GM12878 (cell line): Measurements from ENCODE around the gene DNAAF8. TPM values are rescaled to one million over a fixed set of nuclear protein-coding genes. Genes with fewer than 3 reads are reported as not detected.

ENCODE experiments used
- ATAC-seq: fragments of 200-7000 bp; cut with Tn5 transposase; 3 replicates; pipeline ENCODE4 v1.9.1; 2020; ENCODE audit warnings: mild to moderate bottlenecking, moderate library complexity
- BruUV-seq: library from RNA; stranded (reverse); fragments of 400-500 nt; replicated peaks from 2 replicates; lab custom pipeline; 2021; lab: Mats Ljungman, UMichigan
- CTCF ChIA-PET: fragments of 300-600 bp; sonication (Branson Sonifier 250); formaldehyde crosslinking; extraction: SDS; loops from one replicate; lab custom pipeline; 2021; ENCODE audit warnings: inconsistent platforms; lab: Yijun Ruan, JAX
- POLR2A ChIA-PET: fragments of 350-600 bp; formaldehyde crosslinking; extraction: SDS; loops from one replicate; lab custom pipeline; 2021; ENCODE audit warnings: inconsistent platforms; lab: Charles Lee
- RAD21 ChIA-PET: fragments of 300-600 bp; sonication (Branson Sonifier 250); formaldehyde crosslinking; loops from one replicate; lab custom pipeline; 2023; ENCODE audit warnings: antibody characterized with exemption; ENCODE audit not compliant: unreplicated experiment; lab: Charles Lee
- SMC1A ChIA-PET: fragments of 300-600 bp; sonication (Branson Sonifier 250); formaldehyde crosslinking; loops from one replicate; lab custom pipeline; 2023; ENCODE audit not compliant: unreplicated experiment, uncharacterized antibody; lab: Charles Lee
- DNase-seq: peaks from one replicate; pipeline ENCODE4 v3.0.0-alpha.2; 2011; ENCODE audit warnings: low read depth, low spot score
- FAIRE-seq: peaks from 3 replicates; lab custom pipeline; 2011; peaks lifted over from hg19 to GRCh38; lab: Jason Lieb, UNC
- H2AFZ ChIP-seq: 2 replicates; pipeline ENCODE4 v1.6.0; 2011; ENCODE audit warnings: low read depth, low read length, control low read depth; ENCODE audit not compliant: control insufficient read depth
- H3K27ac ChIP-seq: 2 replicates; pipeline ENCODE4 v1.5.1; 2011; ENCODE audit warnings: control low read depth; ENCODE audit not compliant: control insufficient read depth, insufficient read depth
- H3K27me3 ChIP-seq, 2 experiments: replicated peaks in 1 of 2; 2 replicates each; pipeline versions ENCODE4 v1.6.0 to v1.6.1; 2011; ENCODE audit warnings: low read length in 1 of 2; ENCODE audit not compliant: control insufficient read depth in 2 of 2, insufficient read depth in 2 of 2
- H3K36me3 ChIP-seq, 2 experiments: 2 replicates each; pipeline ENCODE4 v1.5.1; 2011; ENCODE audit warnings: low read length in 1 of 2; ENCODE audit not compliant: control insufficient read depth in 2 of 2, insufficient read depth in 2 of 2
- H3K4me1 ChIP-seq: 2 replicates; pipeline ENCODE4 v1.6.1; 2011; ENCODE audit warnings: mild to moderate bottlenecking, low read length, moderate library complexity, mixed read lengths; ENCODE audit not compliant: control insufficient read depth, insufficient read depth
- H3K4me2 ChIP-seq: 2 replicates; pipeline ENCODE4 v1.6.0; 2011; ENCODE audit warnings: control low read depth; ENCODE audit not compliant: control insufficient read depth, insufficient read depth
- H3K4me3 ChIP-seq: fragments of 200-600 bp; sonication (generic); 2 replicates; pipeline ENCODE4 v1.5.1; 2016
- H3K79me2 ChIP-seq: 2 replicates; pipeline ENCODE4 v1.6.0; 2011; ENCODE audit warnings: low read length; ENCODE audit not compliant: control insufficient read depth, insufficient read depth
- H3K9ac ChIP-seq: 2 replicates; pipeline ENCODE4 v1.8.0; 2011; ENCODE audit warnings: low read length, control low read depth, mixed read lengths; ENCODE audit not compliant: control insufficient read depth, insufficient read depth
- H3K9me3 ChIP-seq: replicated peaks from 3 replicates; pipeline ENCODE4 v1.5.1; 2011; ENCODE audit warnings: mild to moderate bottlenecking, low read length; ENCODE audit not compliant: control insufficient read depth, insufficient read depth
- H4K20me1 ChIP-seq: 2 replicates; pipeline ENCODE4 v1.6.0; 2011; ENCODE audit not compliant: control insufficient read depth, insufficient read depth
- ASH2L ChIP-seq: fragments of 300-600, 200-600 bp; sonication (generic); IDR thresholded peaks from 2 replicates; pipeline ENCODE4 v1.6.1; 2017; ENCODE audit warnings: low read depth, mild to moderate bottlenecking, borderline replicate concordance
- E2F8 ChIP-seq: fragments of 450-650 bp; IDR thresholded peaks from 2 replicates; pipeline ENCODE4 v1.6.1; 2018; ENCODE audit warnings: mild to moderate bottlenecking, low read depth, moderate library complexity; ENCODE audit not compliant: partially characterized antibody
- FOS ChIP-seq: IDR thresholded peaks from 3 replicates; pipeline ENCODE4 v1.6.1; 2011; ENCODE audit warnings: borderline replicate concordance; ENCODE audit not compliant: insufficient read length; ENCODE audit errors: extremely low read depth
- FOXM1 ChIP-seq: IDR thresholded peaks from 2 replicates; pipeline ENCODE4 v1.6.1; 2012; ENCODE audit warnings: low read depth, mild to moderate bottlenecking, inconsistent platforms, low read length, moderate library complexity
- IRF5 ChIP-seq: fragments of 450-650 bp; IDR thresholded peaks from 2 replicates; pipeline ENCODE4 v1.6.1; 2017; ENCODE audit warnings: borderline replicate concordance
- NBN ChIP-seq: fragments of 450-650 bp; IDR thresholded peaks from 2 replicates; pipeline ENCODE4 v1.6.1; 2016
- NFXL1 ChIP-seq: fragments of 450-650 bp; IDR thresholded peaks from 2 replicates; pipeline ENCODE4 v1.6.1; 2017; ENCODE audit warnings: antibody characterized with exemption, mild to moderate bottlenecking, borderline replicate concordance
- POLR2AphosphoS2 ChIP-seq: IDR thresholded peaks from 2 replicates; pipeline ENCODE4 v1.6.1; 2011; ENCODE audit warnings: low read depth, mild to moderate bottlenecking, low read length, improper control_type of control experiment, moderate library complexity
- RELA ChIP-seq: fragments of 450-650 bp; IDR thresholded peaks from 2 replicates; pipeline ENCODE4 v1.8.0; 2014; ENCODE audit warnings: borderline replicate concordance; ENCODE audit not compliant: partially characterized antibody
- STAT1 ChIP-seq: fragments of 450-650 bp; conservative IDR thresholded peaks from 2 replicates; pipeline ENCODE4 v1.6.1; 2014; ENCODE audit warnings: antibody characterized with exemption, mild to moderate bottlenecking
- TCF12 ChIP-seq: IDR thresholded peaks from 2 replicates; pipeline ENCODE4 v1.6.1; 2011; ENCODE audit warnings: low read depth, mild to moderate bottlenecking, low read length
- ZBED1 ChIP-seq: IDR thresholded peaks from 2 replicates; pipeline ENCODE4 v1.6.1; 2016; ENCODE audit warnings: borderline replicate concordance
- ZNF217 ChIP-seq: fragments of 450-650 bp; IDR thresholded peaks from 2 replicates; pipeline ENCODE4 v1.6.1; 2017; ENCODE audit warnings: antibody characterized with exemption, mild to moderate bottlenecking
- ZNF384 ChIP-seq: IDR thresholded peaks from 2 replicates; pipeline ENCODE4 v1.6.1; 2012; ENCODE audit warnings: low read depth, mild to moderate bottlenecking, low read length, improper control_type of control experiment, borderline replicate concordance
- ZZZ3 ChIP-seq: IDR thresholded peaks from 2 replicates; pipeline ENCODE4 v1.6.1; 2011; ENCODE audit warnings: low read depth; ENCODE audit not compliant: control insufficient read depth, insufficient read length
- WGBS: methylation state at CpG from one replicate; pipeline ENCODE4 v1.1.6; 2016; ENCODE audit warnings: low lambda C conversion rate; ENCODE audit not compliant: insufficient replicate concordance, insufficient coverage; ENCODE audit errors: missing lambda C conversion rate; 5-methylcytosine and 5-hydroxymethylcytosine counted together
- in situ Hi-C: fragments of 300-500 bp; cut with MboI; formaldehyde crosslinking; loops from 9 replicates; pipeline ENCODE4 v1.14.3; 2018; ENCODE audit warnings: mixed read lengths
- intact Hi-C: fragments of 100-400 bp; cut with micrococcal nuclease; formaldehyde crosslinking; loops from one replicate; pipeline ENCODE4 v1.14.2; 2022; ENCODE audit not compliant: unreplicated experiment
- polyA plus RNA-seq, 11 experiments: library from polyadenylated mRNA; depleted of rRNA in 4 of 11; unstranded in 6 of 11; stranded (reverse) in 5 of 11; fragments of >200 nt; fragmentation: Nextera tagmentation in 4 of 11; fragmentation: Illumina TruSeq in 1 of 11; extraction: Ambion mirVana in 4 of 11; extraction: Trizol in 1 of 11; gene quantifications; 1 replicate in 1 of 11; 2 replicates in 10 of 11; pipeline versions ENCODE4 v1.2.1 to v1.2.3, GENCODE V29; 2011 to 2016; ENCODE audit warnings: inconsistent platforms in 2 of 11, missing spikeins in 2 of 11, low read depth in 1 of 11
- total RNA-seq, 4 experiments: library from RNA; depleted of rRNA in 3 of 4; stranded (reverse); fragments of >200 nt in 3 of 4; fragmentation: Illumina TruSeq in 1 of 4; extraction: Trizol in 1 of 4; gene quantifications; 2 replicates each; pipeline versions ENCODE4 v1.2.1 to v1.2.3, GENCODE V29; 2013 to 2021

The DNAAF8 gene
- total and polyA plus RNA-seq, 10 of the 15 experiments (the other 5 are each of a cell fraction or from before 2014, with no cell fraction given) = 0.01 to 0.78 (median 0.22) TPM; not detected in 2

- no peaks in the 10 kb centered on the region for H3K4me1 ChIP-seq
- H3K27me3 ChIP-seq = no peaks in the 10 kb centered on the region
- TF ChIP-seq IRF5 = no peak
- TF ChIP-seq, all 136 proteins: peak for 0
- no peak overlapping the region for H3K4me3 ChIP-seq
- RAD21 ChIA-PET = no interaction called here
- H3K9ac ChIP-seq = no peak overlapping the region
- FAIRE-seq = no peak
- no peak for DNase-seq
- no TSS peak for BruUV-seq
- WGBS = 71% methylated on average over 7 of the region's 7 CpGs
- intact Hi-C loops = no loop called here
- H2AFZ ChIP-seq = no peak overlapping the region
- no peaks in the 10 kb centered on the region for H3K36me3 ChIP-seq
- SMC1A ChIA-PET = no interaction called here
- ATAC-seq = no peak
- in situ Hi-C loops = no loop called here
- no peak overlapping the region for H3K27ac ChIP-seq
- H3K79me2 ChIP-seq = no peaks in the 10 kb centered on the region
- no peaks in the 10 kb centered on the region for H4K20me1 ChIP-seq
- no peaks in the 10 kb centered on the region for H3K9me3 ChIP-seq
- POLR2A ChIA-PET = interaction anchor here (0.5 to 0.9 kb wide), 2 partner anchors 13 to 43 kb away, joined by 4 to 5 read pairs; partner anchors contain the start of gene ROGDI
- CTCF ChIA-PET = interaction anchor here (1.1 kb wide), 1 partner anchor 55 kb away, joined by 3 read pairs; the partner anchor contains the start of genes ANKS3 and DNAAF8
- no peak overlapping the region for H3K4me2 ChIP-seq
Observed at GRCh38 chr16:4788910-4789309, 54.6 kb downstream of the DNAAF8 start.

GRCh38 chr16:4790261-4790660 lies 55.9 kb downstream of the DNAAF8 start:
- BruUV-seq = no TSS peak
- Histone ChIP-seq H2AFZ (no peak overlapping the region), H3K36me3 (no peaks in the 10 kb centered on the region), H3K4me2 (no peak overlapping the region), H3K4me3 (no peak overlapping the region), H3K27me3 (no peaks in the 10 kb centered on the region), H3K9me3 (no peaks in the 10 kb centered on the region), H4K20me1 (no peaks in the 10 kb centered on the region), H3K27ac (no peak overlapping the region), H3K4me1 (no peaks in the 10 kb centered on the region), H3K79me2 (no peaks in the 10 kb centered on the region), H3K9ac (no peak overlapping the region)
- whole genome bisulfite sequencing = 31% methylated on average over 10 of the region's 10 CpGs
- DNase-seq (no peak), ATAC-seq (no peak), FAIRE-seq (no peak)
- ChIA-PET RAD21 (no interaction called here), POLR2A (no interaction called here), CTCF (no interaction called here), SMC1A (no interaction called here)
- intact Hi-C loops = no loop called here
- in situ Hi-C loops = no loop called here
- TF ChIP-seq FOXM1 (no peak), STAT1 (no peak), ASH2L (no peak), ZBED1 (no peak), RELA (no peak), POLR2AphosphoS2 (no peak), NFXL1 (no peak), ZZZ3 (no peak), ZNF384 (no peak), E2F8 (no peak), TCF12 (no peak), FOS (no peak), ZNF217 (no peak), NBN (no peak)
